Measurements from ENCODE around the gene DIS3L2. TPM values are rescaled to one million over a fixed set of nuclear protein-coding genes. Genes with fewer than 3 reads are reported as not detected.

DIS3L2 gene
- total RNA-seq, 2 donors from 2014 or later: 22.6 to 32.3 TPM

GRCh38 chr2:232038251-232038880 lies 76.9 kb downstream of the DIS3L2 start:
- no peak for TF ChIP-seq CTCF (IDR thresholded peaks at IDR 0.05)
- no peak overlapping the region for H3K9ac ChIP-seq (ENCODE audit: low read depth in 2 of 2, low read length in 2 of 2)
- intact Hi-C loops (cut with DNase I): no loop called here
- H3K27me3 ChIP-seq: no peaks in the 10 kb centered on the region
- no peak overlapping the region for H3K27ac ChIP-seq
- H3K4me3 ChIP-seq: no peak overlapping the region
- H3K36me3 ChIP-seq: no peaks in the 10 kb centered on the region
- DNase-seq: no peak
- H3K9me3 ChIP-seq: no peaks in the 10 kb centered on the region
- no peaks in the 10 kb centered on the region for H3K4me1 ChIP-seq

- no peak for DNase-seq
- Histone ChIP-seq H3K27me3 (no peaks in the 10 kb centered on the region), H3K4me1 (no peaks in the 10 kb centered on the region), H3K9ac (ENCODE audit: low read depth in 2 of 2, low read length in 2 of 2) (no peak overlapping the region), H3K9me3 (no peaks in the 10 kb centered on the region), H3K4me3 (no peak overlapping the region), H3K27ac (no peak overlapping the region), H3K36me3 (no peaks in the 10 kb centered on the region)
- intact Hi-C loops (cut with DNase I): no loop called here
- TF ChIP-seq CTCF (IDR thresholded peaks at IDR 0.05): no peak
Observed at GRCh38 chr2:232038881-232039485, 77.5 kb downstream of the DIS3L2 start.

DNA sequence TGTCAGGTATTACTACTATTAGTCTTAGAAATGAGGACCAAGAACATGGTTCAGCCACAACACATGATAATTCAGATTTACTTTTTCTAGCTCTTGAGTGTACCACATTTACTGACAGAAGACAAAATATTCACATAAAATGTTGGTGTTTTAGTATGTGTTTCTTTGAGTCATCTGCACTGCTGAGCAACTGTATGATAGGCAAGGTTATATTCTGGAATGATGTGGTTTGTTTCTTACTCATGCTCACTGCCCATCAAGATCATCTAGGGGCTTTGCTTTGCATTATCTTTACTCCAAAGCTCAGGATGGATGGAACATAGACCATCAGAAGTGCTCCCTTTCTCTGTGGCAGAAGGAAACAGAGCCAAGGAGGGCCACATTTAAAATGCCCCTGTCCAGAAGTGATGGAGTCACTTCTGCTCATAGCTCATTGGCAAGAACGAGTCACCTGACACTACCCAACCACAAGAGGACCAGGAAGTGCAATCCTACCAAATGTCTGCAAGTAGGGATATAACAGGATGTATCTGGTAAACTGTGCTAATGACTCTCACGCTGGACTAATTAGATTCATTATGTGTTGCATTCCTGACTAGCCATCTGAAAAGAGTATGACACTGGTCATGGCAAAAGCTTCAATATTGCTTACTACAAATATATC lies 81.5 kb downstream of the DIS3L2 start:
- Histone ChIP-seq H3K27me3 (no peaks in the 10 kb centered on the region), H3K36me3 (no peaks in the 10 kb centered on the region), H3K9ac (ENCODE audit: low read depth in 2 of 2, low read length in 2 of 2) (no peak overlapping the region), H3K4me3 (no peak overlapping the region), H3K27ac (no peak overlapping the region), H3K9me3 (no peaks in the 10 kb centered on the region), H3K4me1 (no peaks in the 10 kb centered on the region)
- intact Hi-C loops (cut with DNase I): no loop called here
- DNase-seq: no peak
- no peak for TF ChIP-seq CTCF (IDR thresholded peaks at IDR 0.05)

DNA sequence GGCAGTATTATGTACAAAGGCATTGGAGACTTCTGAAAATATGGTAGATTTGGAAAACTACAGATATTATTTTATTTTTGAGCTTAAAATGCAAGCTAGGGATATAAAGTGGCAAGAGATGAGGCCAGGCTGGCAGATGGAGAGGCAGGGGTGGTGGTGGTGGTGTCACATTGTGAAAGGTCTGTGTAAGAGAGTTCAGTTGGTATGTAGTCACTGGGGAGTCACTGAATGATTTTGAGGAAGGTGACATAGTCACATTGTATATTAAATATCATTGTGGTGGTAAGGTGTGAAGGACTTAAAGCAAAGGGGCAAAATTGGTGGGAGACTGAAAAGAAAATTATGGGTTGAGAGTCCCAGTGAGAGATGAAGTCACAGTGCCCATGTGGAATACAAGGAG lies 82.5 kb downstream of the DIS3L2 start:
- no peak overlapping the region for H3K9ac ChIP-seq (ENCODE audit: low read depth in 2 of 2, low read length in 2 of 2)
- no peak overlapping the region for H3K27ac ChIP-seq
- no peaks in the 10 kb centered on the region for H3K4me1 ChIP-seq
- no peak for DNase-seq
- H3K36me3 ChIP-seq: no peaks in the 10 kb centered on the region
- H3K27me3 ChIP-seq: no peaks in the 10 kb centered on the region
- no peaks in the 10 kb centered on the region for H3K9me3 ChIP-seq
- intact Hi-C loops (cut with DNase I): no loop called here
- no peak for TF ChIP-seq CTCF (IDR thresholded peaks at IDR 0.05)
- no peak overlapping the region for H3K4me3 ChIP-seq

DNA sequence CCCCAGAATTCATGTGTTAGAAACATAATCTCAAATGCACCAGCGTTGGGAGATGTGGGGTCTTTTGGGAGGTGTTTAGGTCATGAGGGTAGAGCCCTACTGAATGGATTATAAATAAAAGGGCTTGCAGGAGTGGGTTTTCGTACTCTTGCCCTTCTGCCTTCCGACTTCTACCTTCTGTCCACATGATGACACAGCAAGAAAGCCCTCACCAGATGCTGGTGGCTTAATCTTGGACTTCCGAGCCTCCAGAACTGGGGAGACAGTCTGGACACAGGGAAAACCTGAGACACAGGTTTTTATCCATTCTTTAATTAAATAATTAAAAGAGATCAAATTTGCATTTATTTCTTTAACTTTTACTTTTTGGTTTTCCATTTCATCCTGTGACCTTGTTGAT lies 87.8 kb downstream of the DIS3L2 start:
- H3K27ac ChIP-seq: no peak overlapping the region
- TF ChIP-seq CTCF (IDR thresholded peaks at IDR 0.05): no peak
- intact Hi-C loops (cut with DNase I): no loop called here
- DNase-seq: no peak
- no peak overlapping the region for H3K9ac ChIP-seq (ENCODE audit: low read depth in 2 of 2, low read length in 2 of 2)
- no peaks in the 10 kb centered on the region for H3K27me3 ChIP-seq
- H3K36me3 ChIP-seq: no peaks in the 10 kb centered on the region
- no peak overlapping the region for H3K4me3 ChIP-seq
- no peaks in the 10 kb centered on the region for H3K4me1 ChIP-seq
- no peaks in the 10 kb centered on the region for H3K9me3 ChIP-seq
